Left ventricle myocardium inferior (tissue), 1 donor: ENCODE measurements around the gene LONP1. TPM values are rescaled to one million over a fixed set of nuclear protein-coding genes. Genes with fewer than 3 reads are reported as not detected.
"Not testable (repeated sequence)": the region's sequence is repeated elsewhere in the genome, so short reads cannot be mapped to it uniquely, and the experiment has no call there.

ENCODE experiments used
- DNase-seq: peaks from one replicate; pipeline ENCODE4 v3.0.0-alpha.2; 2020
- H3K27ac ChIP-seq: fragments of 200-600 bp; replicated peaks from 2 replicates; pipeline ENCODE4 v1.8.0; 2021
- H3K27me3 ChIP-seq: fragments of 200-600 bp; 2 replicates; pipeline ENCODE4 v1.8.0; 2021; ENCODE audit warnings: low read depth
- H3K36me3 ChIP-seq: fragments of 200-600 bp; 2 replicates; pipeline ENCODE4 v1.8.0; 2021
- H3K4me1 ChIP-seq: fragments of 200-600 bp; 2 replicates; pipeline ENCODE4 v1.8.0; 2021
- H3K4me3 ChIP-seq: fragments of 200-600 bp; 2 replicates; pipeline ENCODE4 v1.8.0; 2021; ENCODE audit warnings: mild to moderate bottlenecking, moderate library complexity
- H3K9me3 ChIP-seq: fragments of 200-600 bp; replicated peaks from 2 replicates; pipeline ENCODE4 v1.8.0; 2021
- intact Hi-C: fragments of 100-400 bp; cut with micrococcal nuclease; formaldehyde crosslinking; loops from one replicate; pipeline ENCODE4 v1.11.0; 2022
- total RNA-seq: library from RNA; stranded (reverse); fragmentation: NEBNext Ultra II Directional; extraction: Animal tissue kit (Norgen Biotek cat#: 25700); gene quantifications from one replicate; pipeline ENCODE4 v1.2.1, GENCODE V29; 2021
- TF ChIP-seq, protein P1 (sequence below): fragments of 200-600 bp; IDR thresholded peaks from 2 replicates; pipeline ENCODE4 v1.8.0; 2021; ENCODE audit warnings: antibody characterized with exemption, mild to moderate bottlenecking, borderline replicate concordance
- donor health status: DM: no; HTN: yes; CAD: no; lungs with severe emphysema.

LONP1 gene
- total RNA-seq, 1 donor from 2014 or later: 104 TPM

DNA sequence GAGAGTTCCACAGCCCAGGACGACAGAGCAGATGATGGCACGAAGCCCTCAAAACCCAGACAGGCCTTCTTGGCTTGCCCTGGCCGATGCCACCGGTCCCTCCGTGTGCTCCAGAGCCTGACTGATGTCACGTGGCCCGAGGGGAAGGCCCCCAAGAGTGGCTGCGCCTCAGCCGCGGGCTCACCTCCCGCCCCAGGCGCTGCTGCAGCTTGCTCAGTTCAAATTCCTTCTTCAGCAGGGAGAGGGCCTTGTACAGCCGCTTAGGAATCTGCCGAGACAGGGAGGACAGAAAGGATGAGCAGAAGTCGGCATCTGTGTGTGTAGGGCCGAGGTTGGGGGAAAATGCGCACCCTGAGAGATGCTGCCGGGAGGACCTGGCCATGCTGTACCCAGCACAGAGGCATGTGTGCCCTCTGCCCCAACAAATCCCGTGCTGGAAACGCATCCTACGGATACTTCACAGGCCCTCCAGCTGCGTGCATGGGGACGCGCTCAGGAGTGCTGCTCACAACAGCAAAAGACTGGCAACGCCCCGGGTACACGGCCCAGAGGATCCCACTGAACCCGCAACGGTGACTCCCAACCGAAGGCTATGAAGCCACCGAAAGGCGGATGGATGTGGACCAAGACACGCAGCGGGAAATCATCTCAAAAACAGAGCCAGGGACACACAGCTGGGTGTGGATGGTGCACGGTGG is 12.9 kb downstream of the LONP1 start:
- Histone ChIP-seq H3K9me3 (no peaks in the 10 kb centered on the region), H3K4me3 (no peak overlapping the region), H3K36me3 (peaks cover 82% of the 10 kb centered on the region), H3K27ac (no peak overlapping the region), H3K4me1 (no peaks in the 10 kb centered on the region), H3K27me3 (no peaks in the 10 kb centered on the region)
- DNase-seq: no peak
- TF ChIP-seq, protein P1, sequence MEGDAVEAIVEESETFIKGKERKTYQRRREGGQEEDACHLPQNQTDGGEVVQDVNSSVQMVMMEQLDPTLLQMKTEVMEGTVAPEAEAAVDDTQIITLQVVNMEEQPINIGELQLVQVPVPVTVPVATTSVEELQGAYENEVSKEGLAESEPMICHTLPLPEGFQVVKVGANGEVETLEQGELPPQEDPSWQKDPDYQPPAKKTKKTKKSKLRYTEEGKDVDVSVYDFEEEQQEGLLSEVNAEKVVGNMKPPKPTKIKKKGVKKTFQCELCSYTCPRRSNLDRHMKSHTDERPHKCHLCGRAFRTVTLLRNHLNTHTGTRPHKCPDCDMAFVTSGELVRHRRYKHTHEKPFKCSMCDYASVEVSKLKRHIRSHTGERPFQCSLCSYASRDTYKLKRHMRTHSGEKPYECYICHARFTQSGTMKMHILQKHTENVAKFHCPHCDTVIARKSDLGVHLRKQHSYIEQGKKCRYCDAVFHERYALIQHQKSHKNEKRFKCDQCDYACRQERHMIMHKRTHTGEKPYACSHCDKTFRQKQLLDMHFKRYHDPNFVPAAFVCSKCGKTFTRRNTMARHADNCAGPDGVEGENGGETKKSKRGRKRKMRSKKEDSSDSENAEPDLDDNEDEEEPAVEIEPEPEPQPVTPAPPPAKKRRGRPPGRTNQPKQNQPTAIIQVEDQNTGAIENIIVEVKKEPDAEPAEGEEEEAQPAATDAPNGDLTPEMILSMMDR: no peak
- intact Hi-C loops: no loop called here

DNA sequence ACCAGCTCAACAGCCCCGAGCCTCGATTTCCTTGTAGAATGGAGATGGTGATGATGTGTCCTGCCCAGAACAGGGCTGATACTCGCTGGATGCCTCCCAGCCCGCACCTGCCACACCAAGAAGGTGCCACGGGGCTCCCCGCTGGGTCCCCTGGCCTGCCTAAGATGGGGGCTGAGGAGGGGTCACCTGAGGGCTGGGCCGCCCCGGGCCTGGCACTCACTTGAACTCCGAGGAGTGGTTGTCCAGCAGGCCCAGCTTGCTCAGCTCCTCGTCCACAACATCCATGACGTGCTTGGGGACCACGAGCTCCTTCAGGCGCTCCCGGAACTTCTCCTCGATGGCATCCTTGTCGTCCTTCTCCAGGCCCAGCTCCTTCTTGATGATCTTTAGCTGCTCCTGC is 14.4 kb downstream of the LONP1 start:
- Histone ChIP-seq H3K4me3 (no peak overlapping the region), H3K4me1 (no peaks in the 10 kb centered on the region), H3K27me3 (no peaks in the 10 kb centered on the region), H3K9me3 (no peaks in the 10 kb centered on the region), H3K27ac (no peak overlapping the region), H3K36me3 (peaks cover 74% of the 10 kb centered on the region)
- no peak for DNase-seq
- TF ChIP-seq, protein P1: no peak
- intact Hi-C loops: no loop called here

DNA sequence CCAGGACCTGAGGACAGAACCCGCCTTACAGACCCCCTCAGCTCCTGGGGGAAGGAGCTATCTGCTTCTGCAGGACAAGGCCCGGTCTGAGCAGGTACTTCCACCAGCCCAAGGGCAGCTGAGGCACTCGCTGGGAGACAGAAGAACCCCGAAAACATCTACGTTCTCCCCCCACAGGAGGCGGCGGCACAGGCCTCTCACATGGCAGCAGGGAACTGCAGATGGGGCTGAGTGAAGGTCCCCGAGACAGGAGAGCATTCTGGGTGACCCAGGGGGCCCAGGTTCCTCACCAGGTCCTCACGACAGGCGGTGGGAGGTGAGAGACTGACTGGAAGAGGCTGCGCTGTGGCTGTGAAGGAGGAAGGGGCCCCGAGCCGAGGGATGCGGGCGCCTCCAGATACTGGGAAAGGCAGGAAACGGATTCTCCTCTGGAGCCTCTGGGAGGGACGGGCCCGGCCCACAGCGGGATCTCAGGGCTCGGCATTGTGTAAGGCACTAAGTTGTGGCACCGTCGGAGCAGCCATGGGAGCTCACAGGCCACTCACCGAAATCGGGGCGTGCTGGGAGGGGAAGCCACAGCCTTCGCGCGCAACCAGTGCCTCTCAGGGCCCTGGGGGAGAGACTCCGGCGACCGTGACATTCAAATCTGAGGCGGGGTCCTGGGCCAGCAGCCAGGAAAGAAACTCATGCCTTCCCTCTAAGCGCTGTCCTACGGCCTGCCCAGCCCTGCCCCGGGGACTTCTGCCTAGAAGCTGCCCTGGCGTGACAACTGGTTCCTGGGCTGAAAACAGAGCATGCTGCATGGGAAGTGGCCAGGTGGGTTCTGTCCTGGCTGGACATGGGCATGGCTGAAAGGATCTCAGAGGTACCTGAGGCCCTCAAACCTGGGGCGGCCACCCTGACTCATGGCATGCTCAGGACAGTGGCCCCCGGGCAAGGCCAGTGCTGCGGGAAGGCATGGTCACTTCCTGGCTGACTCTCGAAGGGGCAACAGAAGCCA is 15.8 kb downstream of the LONP1 start:
- no peaks in the 10 kb centered on the region for H3K9me3 ChIP-seq
- no peaks in the 10 kb centered on the region for H3K27me3 ChIP-seq
- intact Hi-C loops: no loop called here
- H3K4me1 ChIP-seq: no peaks in the 10 kb centered on the region
- TF ChIP-seq, protein P1: no peak
- peaks cover 80% of the 10 kb centered on the region for H3K36me3 ChIP-seq
- no peak overlapping the region for H3K4me3 ChIP-seq
- no peak for DNase-seq
- no peak overlapping the region for H3K27ac ChIP-seq

- not testable (repeated sequence) for H3K27ac ChIP-seq, DNase-seq
Observed at GRCh38 chr19:5702053-5702410, 17.9 kb downstream of the LONP1 start.

GRCh38 chr19:5700455-5701092 is 19.4 kb downstream of the LONP1 start:
- H3K4me3 ChIP-seq: no peak overlapping the region
- no peaks in the 10 kb centered on the region for H3K4me1 ChIP-seq
- DNase-seq: no peak
- H3K27me3 ChIP-seq: no peaks in the 10 kb centered on the region
- TF ChIP-seq, protein P1: no peak
- H3K27ac ChIP-seq: no peak overlapping the region
- H3K9me3 ChIP-seq: no peaks in the 10 kb centered on the region
- H3K36me3 ChIP-seq: peaks cover 80% of the 10 kb centered on the region
- intact Hi-C loops: no loop called here

More at GRCh38 chr19:5702053-5702410, 17.9 kb downstream of the LONP1 start:
- H3K4me1 ChIP-seq, H3K27me3 ChIP-seq, intact Hi-C loops, H3K9me3 ChIP-seq, H3K4me3 ChIP-seq: not testable (repeated sequence)
- peaks cover 80% of the 10 kb centered on the region for H3K36me3 ChIP-seq
